HCT116 (cell line): ENCODE data around the gene TNIP1.

ENCODE experiments used
- CTCF ChIP-seq, 3 experiments: fragments of 200-600 bp in 1 of 3; sonication (generic) in 1 of 3; IDR thresholded peaks in 2 of 3; conservative IDR thresholded peaks in 1 of 3; 2 replicates each; pipeline ENCODE4 v1.5.1; 2012 to 2017; ENCODE audit warnings: low read depth in 2 of 3, low read length in 2 of 3, antibody characterized with exemption in 1 of 3, borderline replicate concordance in 1 of 3, control low read depth in 1 of 3, mild to moderate bottlenecking in 1 of 3, mixed read lengths in 1 of 3, mixed run types in 1 of 3, moderate library complexity in 1 of 3; ENCODE audit not compliant: insufficient read depth in 1 of 3
- EGR1 ChIP-seq: IDR thresholded peaks from 2 replicates; pipeline ENCODE4 v1.6.1; 2012; ENCODE audit warnings: low read depth
- EZH2 ChIP-seq: fragments of 200-600 bp; sonication (generic); IDR thresholded peaks from 2 replicates; pipeline ENCODE4 v1.6.1; 2017; ENCODE audit warnings: antibody characterized with exemption, mixed run types
- FOSL1 ChIP-seq: IDR thresholded peaks from 2 replicates; pipeline ENCODE4 v1.6.1; 2012; ENCODE audit warnings: low read depth
- POLR2A ChIP-seq: IDR thresholded peaks from 2 replicates; pipeline ENCODE4 v1.7.0; 2011; ENCODE audit warnings: borderline replicate concordance; ENCODE audit not compliant: insufficient read depth, insufficient read length; ENCODE audit errors: extremely low read depth
- POLR2AphosphoS5 ChIP-seq: IDR thresholded peaks from 2 replicates; pipeline ENCODE4 v1.6.1; 2011; ENCODE audit warnings: mild to moderate bottlenecking, low read depth, low read length, moderate library complexity
- RAD21 ChIP-seq: IDR thresholded peaks from 2 replicates; pipeline ENCODE4 v1.6.1; 2012; ENCODE audit warnings: low read depth, mild to moderate bottlenecking
- SIN3A ChIP-seq: IDR thresholded peaks from 2 replicates; pipeline ENCODE4 v1.6.1; 2012; ENCODE audit warnings: low read depth
- YY1 ChIP-seq: IDR thresholded peaks from 2 replicates; pipeline ENCODE4 v1.6.1; 2011; ENCODE audit warnings: low read length, low read depth, moderate library complexity, mild to moderate bottlenecking; ENCODE audit not compliant: insufficient replicate concordance; ENCODE audit errors: extremely low read depth

GRCh38 chr5:151093476-151093889, 12.6 kb upstream of the TNIP1 start:
- TF ChIP-seq POLR2AphosphoS5 (no peak), POLR2A (no peak), CTCF (IDR thresholded peaks at IDR 0.05 in 2 of 3, conservative IDR thresholded peaks at IDR 0.05 in 1 of 3; ENCODE audit: borderline replicate concordance in 1 of 3, insufficient read depth in 1 of 3, low read depth in 2 of 3, low read length in 2 of 3) (no peak), RAD21 (no peak), FOSL1 (no peak), EGR1 (no peak), EZH2 (no peak), SIN3A (no peak), YY1 (no peak)
